Measurements from ENCODE around the gene MGLL. TPM values are rescaled to one million over a fixed set of nuclear protein-coding genes. Genes with fewer than 3 reads are reported as not detected.

MGLL gene
- total RNA-seq, 1 experiment from 2014 or later, result 12.6 TPM

GRCh38 chr3:127652246-127652995 lies 169.9 kb downstream of the MGLL start:
- Mint-ChIP-seq H3K4me3 (ENCODE audit: unreplicated experiment) (no peak overlapping the region), H3K27me3 (ENCODE audit: insufficient read depth, unreplicated experiment) (no peaks in the 10 kb centered on the region), H3K27ac (ENCODE audit: low read depth, unreplicated experiment) (no peak overlapping the region), H3K9me3 (ENCODE audit: unreplicated experiment) (no peaks in the 10 kb centered on the region), H3K36me3 (ENCODE audit: insufficient read depth, unreplicated experiment) (peaks cover 6% of the 10 kb centered on the region), H3K4me1 (ENCODE audit: insufficient read depth, unreplicated experiment) (peaks cover 7% of the 10 kb centered on the region)
- intact Hi-C loops (cut with micrococcal nuclease), result loop anchor here (1.0 to 10.0 kb wide), 4 partner anchors 170 to 482 kb away; partner anchors contain the start of gene MGLL
- peak; percentile 96 for TF ChIP-seq CTCF (IDR thresholded peaks at IDR 0.05; ENCODE audit: unreplicated experiment)
- ChIA-PET POLR2A (no interaction called here), CTCF (interaction anchor here (0.5 to 3.9 kb wide), 20 partner anchors 9 to 795 kb away, joined by 3 to 21 read pairs (median 3); no protein-coding TSS in a partner anchor)
- BruUV-seq (replicated peaks), result no TSS peak
- DNase-seq (ENCODE audit: unreplicated experiment), result peak; percentile 63

- Mint-ChIP-seq H3K27me3 (ENCODE audit: insufficient read depth, unreplicated experiment) (no peaks in the 10 kb centered on the region), H3K9me3 (ENCODE audit: unreplicated experiment) (no peaks in the 10 kb centered on the region), H3K4me3 (ENCODE audit: unreplicated experiment) (no peak overlapping the region), H3K27ac (ENCODE audit: low read depth, unreplicated experiment) (no peak overlapping the region), H3K4me1 (ENCODE audit: insufficient read depth, unreplicated experiment) (peaks cover 7% of the 10 kb centered on the region), H3K36me3 (ENCODE audit: insufficient read depth, unreplicated experiment) (peaks cover 6% of the 10 kb centered on the region)
- CTCF ChIA-PET, result interaction anchor here (0.6 to 3.9 kb wide), 20 partner anchors 8 to 921 kb away, joined by 3 to 21 read pairs (median 4); no protein-coding TSS in a partner anchor
- no peak for TF ChIP-seq CTCF (IDR thresholded peaks at IDR 0.05; ENCODE audit: unreplicated experiment)
- POLR2A ChIA-PET, result interaction anchor here (0.8 kb wide), 1 partner anchor 52 kb away, joined by 4 read pairs; no protein-coding TSS in a partner anchor
- intact Hi-C loops (cut with micrococcal nuclease), result loop anchor here (1.0 to 10.0 kb wide), 4 partner anchors 171 to 483 kb away; partner anchors contain the start of gene MGLL
- BruUV-seq (replicated peaks), result no TSS peak
- DNase-seq (ENCODE audit: unreplicated experiment), result no peak
These were observed 170.7 kb downstream of the MGLL start for GRCh38 chr3:127651516-127652172.

GRCh38 chr3:127650236-127650635 lies 172.1 kb downstream of the MGLL start:
- Mint-ChIP-seq H3K27me3 (ENCODE audit: insufficient read depth, unreplicated experiment) (no peaks in the 10 kb centered on the region), H3K4me1 (ENCODE audit: insufficient read depth, unreplicated experiment) (no peaks in the 10 kb centered on the region), H3K9me3 (ENCODE audit: unreplicated experiment) (no peaks in the 10 kb centered on the region), H3K4me3 (ENCODE audit: unreplicated experiment) (no peak overlapping the region), H3K27ac (ENCODE audit: low read depth, unreplicated experiment) (no peak overlapping the region), H3K36me3 (ENCODE audit: insufficient read depth, unreplicated experiment) (peaks cover 6% of the 10 kb centered on the region)
- no TSS peak for BruUV-seq (replicated peaks)
- no peak for DNase-seq (ENCODE audit: unreplicated experiment)
- intact Hi-C loops (cut with micrococcal nuclease), result loop anchor here (5.0 to 10.0 kb wide), 2 partner anchors 172 to 485 kb away; partner anchors contain the start of gene MGLL
- ChIA-PET POLR2A (no interaction called here), CTCF (interaction anchor here (0.6 to 3.9 kb wide), 4 partner anchors 9 to 484 kb away, joined by 3 to 21 read pairs (median 5); no protein-coding TSS in a partner anchor)
- no peak for TF ChIP-seq CTCF (IDR thresholded peaks at IDR 0.05; ENCODE audit: unreplicated experiment)

- DNase-seq (ENCODE audit: unreplicated experiment), result no peak
- H3K27me3 Mint-ChIP-seq (ENCODE audit: insufficient read depth, unreplicated experiment), result no peaks in the 10 kb centered on the region
- intact Hi-C loops (cut with micrococcal nuclease), result no loop called here
- BruUV-seq (replicated peaks), result no TSS peak
- no peak overlapping the region for H3K4me3 Mint-ChIP-seq (ENCODE audit: unreplicated experiment)
- no peaks in the 10 kb centered on the region for H3K9me3 Mint-ChIP-seq (ENCODE audit: unreplicated experiment)
- CTCF ChIA-PET, result interaction anchor here (0.5 to 2.0 kb wide), 9 partner anchors 9 to 323 kb away, joined by 3 to 8 read pairs (median 3); no protein-coding TSS in a partner anchor
- no peaks in the 10 kb centered on the region for H3K4me1 Mint-ChIP-seq (ENCODE audit: insufficient read depth, unreplicated experiment)
- no peak for TF ChIP-seq CTCF (IDR thresholded peaks at IDR 0.05; ENCODE audit: unreplicated experiment)
- POLR2A ChIA-PET, result no interaction called here
- H3K36me3 Mint-ChIP-seq (ENCODE audit: insufficient read depth, unreplicated experiment), result no peaks in the 10 kb centered on the region
- H3K27ac Mint-ChIP-seq (ENCODE audit: low read depth, unreplicated experiment), result no peak overlapping the region
These were observed 174.5 kb downstream of the MGLL start for GRCh38 chr3:127647845-127648204.

Data from MCF 10A (cell line).